DMS114 treated with DMSO at 0.1 percent for 48 hours (cell line): ENCODE results near the gene POLA1.

ENCODE experiments used
- DNase-seq: peaks from one replicate; lab custom pipeline; 2025; ENCODE audit not compliant: unreplicated experiment; lab: John Stamatoyannopoulos, UW

POLA1 gene

DNA sequence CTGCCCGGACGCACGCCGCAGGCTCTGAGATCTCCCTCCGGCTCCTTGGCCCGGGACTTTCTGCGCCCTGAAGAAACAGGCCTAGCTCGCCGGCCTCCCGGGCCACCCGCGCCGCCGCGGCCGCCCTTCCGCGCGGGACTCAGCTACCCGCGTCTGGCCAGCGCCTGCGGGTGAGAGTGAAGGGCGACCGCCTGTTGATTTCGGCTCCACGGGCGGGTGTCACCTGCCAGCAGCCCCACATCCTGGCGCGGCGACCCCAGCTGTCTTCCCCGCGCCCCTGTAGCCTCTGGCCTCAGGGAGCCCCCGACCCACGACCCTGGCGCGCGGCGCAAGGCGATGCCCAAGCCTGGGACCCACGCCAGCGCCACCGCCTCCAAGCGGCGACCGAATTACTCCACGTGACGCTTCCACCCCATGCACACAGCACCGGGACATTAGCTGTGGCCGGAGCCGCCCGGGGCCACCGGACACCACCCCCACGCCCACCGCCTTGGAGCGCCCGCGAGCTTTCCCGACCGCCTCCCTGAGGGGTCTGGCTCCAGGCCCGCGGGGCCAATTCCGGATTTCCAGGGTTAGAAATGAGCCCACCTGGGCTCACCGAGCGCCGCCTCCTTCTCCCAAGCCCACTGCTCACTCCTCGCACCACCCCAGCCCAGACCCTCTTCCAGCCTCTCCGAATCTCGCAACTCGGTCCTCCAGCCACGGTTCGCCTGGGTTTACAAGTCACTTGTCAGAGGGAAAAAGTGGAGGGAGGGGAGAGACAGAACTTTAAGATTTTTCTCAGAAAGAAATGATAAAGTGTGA lies 311.9 kb downstream of the POLA1 start:
- DNase-seq = no peak

GRCh38 chrX:25006586-25007058 lies 312.9 kb downstream of the POLA1 start:
- no peak for DNase-seq

GRCh38 chrX:25007059-25008053 lies 313.6 kb downstream of the POLA1 start:
- DNase-seq = no peak

GRCh38 chrX:25009407-25009806 lies 315.7 kb downstream of the POLA1 start:
- DNase-seq = no peak

DNA sequence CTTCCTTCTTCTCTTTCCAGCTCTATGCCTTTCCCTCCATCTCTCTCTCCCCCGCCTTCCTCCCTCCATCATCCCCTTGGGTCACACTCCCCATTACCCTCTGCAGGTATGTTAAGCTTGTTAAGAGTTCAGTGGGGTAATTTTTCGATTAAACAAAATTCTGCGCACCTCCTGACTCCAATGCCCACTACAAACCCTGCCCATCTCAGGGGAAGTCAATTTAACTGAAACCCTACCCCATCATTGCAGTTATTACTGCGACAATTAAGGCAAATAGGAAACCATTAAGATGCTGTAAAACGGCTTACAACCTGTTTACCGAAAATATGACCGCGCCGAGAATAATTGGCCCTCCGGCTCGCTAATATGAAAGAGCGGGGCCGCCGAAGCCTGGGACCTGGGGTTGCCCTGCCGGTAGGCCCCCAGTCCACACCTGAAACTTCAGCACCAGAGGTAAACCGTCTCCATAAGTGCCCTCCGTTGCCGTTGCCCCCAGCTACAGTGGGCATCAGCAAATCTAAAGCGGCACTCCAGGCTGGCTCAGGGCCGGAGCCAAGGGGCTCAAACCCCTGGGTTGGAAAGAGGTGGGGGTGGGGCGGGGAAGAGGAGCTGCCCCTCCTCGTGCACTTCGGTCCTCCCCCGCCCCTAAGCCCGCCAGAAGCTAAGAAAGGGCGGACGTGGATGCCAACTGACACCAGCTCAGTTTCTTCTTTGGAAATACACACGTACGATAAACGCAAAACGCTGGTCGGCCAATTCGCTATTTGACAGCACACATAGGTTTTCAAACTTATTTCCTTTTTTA lies 317.3 kb downstream of the POLA1 start:
- no peak for DNase-seq

DNA sequence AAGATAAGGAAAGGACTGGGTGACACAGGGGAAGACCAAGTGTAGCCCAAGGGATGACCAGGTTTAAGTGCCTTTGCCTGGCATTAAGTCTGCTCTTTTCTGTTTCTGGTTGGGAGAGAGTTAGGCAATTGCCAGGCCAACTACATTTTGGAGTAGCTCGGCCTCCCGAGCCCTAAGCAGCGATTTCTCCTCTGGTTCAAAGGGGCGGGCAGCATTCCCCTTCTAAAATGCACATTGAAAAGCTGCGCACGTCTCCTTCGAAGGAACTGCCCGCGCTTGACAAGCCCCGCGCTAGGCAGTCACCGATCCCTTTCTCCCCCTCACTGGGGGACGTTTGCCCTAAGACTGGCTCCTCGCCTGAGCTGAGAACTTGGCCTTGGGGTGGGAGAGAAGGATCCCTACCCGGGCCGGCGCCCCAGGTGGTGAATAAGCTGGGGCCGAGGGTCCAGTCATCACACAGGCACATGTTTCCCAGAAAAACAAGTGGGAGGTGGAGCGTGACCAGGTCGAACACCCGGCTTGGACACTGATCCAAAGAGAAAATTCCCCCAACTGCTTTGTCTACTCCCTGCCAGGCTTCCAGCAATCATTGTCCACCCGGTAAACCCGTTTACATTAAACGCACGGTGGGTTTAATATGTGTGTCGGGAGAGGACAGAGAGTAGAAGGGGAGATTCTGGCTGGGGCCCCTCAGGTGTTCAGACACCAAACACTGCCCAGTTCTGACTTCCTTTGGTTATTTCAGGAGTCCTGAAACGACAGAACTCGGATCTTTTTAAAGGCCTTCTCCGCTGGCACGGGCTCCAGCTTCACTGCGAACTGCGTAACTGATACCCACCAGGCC lies 318.1 kb downstream of the POLA1 start:
- DNase-seq = no peak

DNA sequence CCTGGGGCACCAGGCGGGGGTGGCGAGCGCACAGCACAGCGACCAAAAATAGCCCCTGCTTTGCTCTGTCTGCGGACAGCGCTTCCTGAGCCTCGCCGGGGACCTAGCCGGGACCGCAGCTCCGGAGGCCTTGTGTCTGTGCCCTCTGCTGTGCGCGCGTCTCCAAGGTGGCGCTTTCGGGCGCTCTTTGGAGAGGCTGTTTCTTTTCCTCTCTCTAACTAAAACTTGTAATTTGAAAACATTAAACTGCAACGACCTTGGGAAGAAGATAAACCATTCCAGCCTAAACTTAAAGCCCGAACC lies 318.7 kb downstream of the POLA1 start:
- DNase-seq = no peak

- no peak for DNase-seq
Observed at GRCh38 chrX:25012793-25013631, 319.3 kb downstream of the POLA1 start.

- no peak for DNase-seq
Observed at GRCh38 chrX:25013632-25014365, 320.1 kb downstream of the POLA1 start.

GRCh38 chrX:25014366-25014838 lies 320.7 kb downstream of the POLA1 start:
- DNase-seq = no peak

DNA sequence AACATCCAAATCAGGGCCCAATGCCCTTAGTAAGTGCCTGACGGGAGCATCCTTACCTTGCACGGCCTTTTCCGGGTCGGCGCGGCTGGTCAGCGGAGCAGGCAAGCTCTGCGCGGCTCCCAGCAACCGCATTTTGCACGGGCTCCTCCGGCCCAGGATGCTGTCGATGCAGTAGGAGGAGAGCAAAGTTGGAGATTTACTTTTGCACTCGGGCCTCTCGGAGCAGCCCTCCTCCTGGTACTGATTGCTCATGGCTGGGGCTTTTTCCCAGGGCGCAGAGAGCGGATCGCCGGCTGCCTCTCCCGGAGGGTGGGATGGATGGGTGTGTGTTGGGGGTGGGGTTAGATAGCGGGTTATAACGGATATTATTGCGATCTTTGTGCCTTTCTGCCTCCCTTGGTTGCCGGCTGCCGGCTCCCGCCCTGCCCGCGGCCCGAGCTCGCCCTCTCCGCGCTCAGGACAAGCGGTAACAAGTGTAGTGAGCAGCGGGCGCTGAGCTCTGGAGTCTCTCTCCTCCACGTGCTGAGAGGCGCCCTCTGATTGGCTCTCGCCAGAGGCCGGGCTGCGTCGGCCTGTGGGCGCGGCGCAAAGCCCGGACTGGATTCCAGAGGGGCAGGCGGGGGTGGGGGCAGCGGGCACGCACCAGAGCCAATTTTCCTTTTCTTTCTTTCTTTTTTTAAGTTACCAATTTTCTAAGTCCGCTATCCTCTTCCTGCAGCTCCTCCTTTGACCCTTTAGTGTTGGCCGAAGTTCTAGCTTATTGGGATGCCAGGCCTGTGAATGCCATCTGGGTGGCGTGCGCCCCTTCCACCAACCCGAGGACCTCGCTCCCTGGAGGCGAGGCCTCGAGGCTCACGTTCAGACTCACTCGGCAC lies 322.0 kb downstream of the POLA1 start, which contains the start of gene ARX:
Gene ARX (minus strand): TSS at position 480 of the 875 bp plus-strand sequence. CDS start 228 bp downstream, at position 252.
- DNase-seq = no peak

- no peak for DNase-seq
Observed at GRCh38 chrX:25016361-25016671, 322.6 kb downstream of the POLA1 start.

GRCh38 chrX:25016938-25017598 lies 323.4 kb downstream of the POLA1 start:
- no peak for DNase-seq

DNA sequence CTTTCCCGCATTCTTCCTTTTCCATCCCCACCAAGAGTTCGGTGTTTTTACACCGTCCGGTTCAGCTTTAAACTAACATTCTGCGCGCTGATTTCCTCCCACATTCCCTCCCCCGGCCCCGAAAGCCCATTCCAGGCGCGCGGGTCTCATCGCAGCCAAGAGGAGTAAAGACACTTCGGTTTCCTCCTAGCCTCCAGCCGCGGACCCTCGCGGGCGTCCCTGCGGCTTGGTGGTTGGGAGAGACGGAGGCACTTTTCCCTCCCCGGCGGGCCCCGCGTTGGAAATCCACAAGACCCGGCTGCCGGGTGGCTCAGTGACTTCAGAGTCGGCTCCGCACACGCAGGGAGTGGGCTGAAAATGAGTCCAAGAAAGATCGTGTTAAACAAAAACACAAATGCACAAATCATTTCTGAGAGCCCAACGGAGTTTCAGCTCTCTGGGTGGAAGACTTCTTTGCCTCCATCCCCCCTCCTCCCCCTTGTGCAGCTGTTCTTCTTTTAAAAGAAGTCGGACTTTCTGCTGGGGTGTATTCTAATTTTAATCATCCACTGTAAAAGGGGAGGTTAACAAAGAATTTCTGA lies 324.0 kb downstream of the POLA1 start:
- DNase-seq = no peak

DNA sequence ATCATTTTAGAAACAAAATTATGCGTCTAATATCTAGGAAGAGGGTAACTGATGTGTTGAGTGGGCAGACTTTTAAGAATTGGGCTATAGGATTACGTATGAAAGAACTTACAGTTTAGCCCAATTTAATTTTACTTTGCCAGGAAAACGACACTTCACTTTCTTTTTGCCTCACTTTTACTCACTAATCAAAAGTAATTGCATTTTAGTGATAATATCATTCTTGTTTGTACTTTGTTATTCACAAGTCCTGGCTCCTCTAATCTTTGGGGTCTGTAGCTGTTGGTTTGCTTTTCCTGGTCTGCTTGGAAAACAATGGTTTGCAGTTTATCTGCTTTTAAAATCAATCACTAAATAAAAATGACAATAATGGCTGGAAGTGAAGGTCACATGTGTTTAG lies 325.0 kb downstream of the POLA1 start:
- no peak for DNase-seq

- peak; percentile 7 for DNase-seq
Observed at GRCh38 chrX:25019707-25020390, 326.1 kb downstream of the POLA1 start.
